GM12892 (cell line): ENCODE data around the gene WDR1.

Experiments used
- POLR2A ChIP-seq: IDR thresholded peaks from 2 replicates; pipeline ENCODE4 v1.6.1; 2011; ENCODE audit warnings: low read depth, low read length, control low read depth
- POLR2AphosphoS5 ChIP-seq: IDR thresholded peaks from 2 replicates; pipeline ENCODE4 v1.6.1; 2011; ENCODE audit warnings: low read depth, low read length, control low read depth
- TAF1 ChIP-seq: IDR thresholded peaks from 2 replicates; pipeline ENCODE4 v1.6.1; 2011; ENCODE audit warnings: low read depth, mild to moderate bottlenecking, control low read depth, low read length, borderline replicate concordance

DNA sequence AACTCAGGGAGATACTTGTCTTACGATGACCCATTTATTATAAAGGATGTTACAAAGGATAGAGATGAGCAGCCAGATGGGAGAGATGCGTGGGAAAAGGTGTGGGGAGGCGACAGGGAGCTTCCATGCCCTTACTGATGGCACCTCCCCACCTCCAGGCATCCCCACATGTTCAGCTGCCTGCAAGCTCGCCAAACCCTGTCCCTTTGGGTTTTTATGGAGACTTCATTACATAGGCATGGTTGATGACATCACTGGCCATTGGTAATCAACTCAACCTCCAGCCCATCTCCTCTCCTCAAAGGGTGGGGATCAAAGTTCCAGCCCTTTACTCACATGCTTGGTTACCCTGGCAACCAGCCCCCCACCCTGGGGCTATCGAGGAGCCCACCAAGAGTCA is 65.9 kb downstream of the WDR1 start:
- TF ChIP-seq POLR2AphosphoS5 (no peak), POLR2A (no peak), TAF1 (no peak)
